Neural progenitor cell (in vitro differentiated cells): ENCODE data around the gene PLTP. TPM values are rescaled to one million over a fixed set of nuclear protein-coding genes. Genes with fewer than 3 reads are reported as not detected.

ENCODE experiments used
- DNase-seq: peaks from one replicate; pipeline ENCODE4 v3.0.0-alpha.2; 2016; ENCODE audit warnings: low spot score
- H2AFZ ChIP-seq: fragments of 200-600 bp; sonication (generic); replicated peaks from 2 replicates; pipeline ENCODE4 v1.6.1; 2016; ENCODE audit warnings: antibody characterized with exemption
- H3F3A ChIP-seq: fragments of 200-600 bp; sonication (generic); 2 replicates; pipeline ENCODE4 v1.6.1; 2016; ENCODE audit warnings: antibody characterized with exemption, low read depth
- H3K27ac ChIP-seq: fragments of 200-600 bp; sonication (generic); 2 replicates; pipeline ENCODE4 v1.5.1; 2016; ENCODE audit warnings: mild to moderate bottlenecking
- H3K27me3 ChIP-seq: fragments of 200-600 bp; sonication (generic); 2 replicates; pipeline ENCODE4 v1.6.1; 2016; ENCODE audit warnings: mild to moderate bottlenecking, moderate library complexity
- H3K36me3 ChIP-seq: fragments of 200-600 bp; sonication (generic); 2 replicates; pipeline ENCODE4 v1.5.1; 2016
- H3K4me1 ChIP-seq: fragments of 200-600 bp; sonication (generic); 2 replicates; pipeline ENCODE4 v1.6.1; 2016; ENCODE audit warnings: mixed run types
- H3K4me2 ChIP-seq: fragments of 200-600 bp; sonication (generic); 2 replicates; pipeline ENCODE4 v1.6.1; 2016
- H3K4me3 ChIP-seq: fragments of 200-600 bp; sonication (generic); 2 replicates; pipeline ENCODE4 v1.5.1; 2016
- H3K79me2 ChIP-seq: fragments of 200-600 bp; sonication (generic); 2 replicates; pipeline ENCODE4 v1.6.1; 2016; ENCODE audit warnings: low read depth
- H3K9ac ChIP-seq: fragments of 200-600 bp; sonication (generic); 2 replicates; pipeline ENCODE4 v1.6.1; 2016
- H3K9me3 ChIP-seq: fragments of 200-600 bp; sonication (generic); 2 replicates; pipeline ENCODE4 v1.5.1; 2016; ENCODE audit warnings: low read depth
- H4K20me1 ChIP-seq: fragments of 200-600 bp; sonication (generic); 2 replicates; pipeline ENCODE4 v1.6.1; 2016; ENCODE audit warnings: low read depth
- H3K27ac Mint-ChIP-seq: 3 replicates; pipeline ENCODE4 v1.8.0; 2021; ENCODE audit warnings: mixed read lengths
- H3K27me3 Mint-ChIP-seq: 2 replicates; pipeline ENCODE4 v1.8.0; 2022; ENCODE audit warnings: low read depth, mild to moderate bottlenecking, inconsistent platforms, moderate library complexity, mixed read lengths; ENCODE audit not compliant: insufficient read depth
- H3K36me3 Mint-ChIP-seq: 3 replicates; pipeline ENCODE4 v1.8.0; 2021; ENCODE audit warnings: mixed read lengths
- H3K4me1 Mint-ChIP-seq: 3 replicates; pipeline ENCODE4 v1.8.0; 2021; ENCODE audit warnings: mixed read lengths
- H3K4me3 Mint-ChIP-seq: 3 replicates; pipeline ENCODE4 v1.8.0; 2021; ENCODE audit warnings: mild to moderate bottlenecking, moderate library complexity, mixed read lengths
- H3K9me3 Mint-ChIP-seq: 3 replicates; pipeline ENCODE4 v1.8.0; 2020; ENCODE audit warnings: mixed read lengths
- CTCF ChIP-seq: fragments of 200-600 bp; sonication (generic); IDR thresholded peaks from 2 replicates; pipeline ENCODE4 v1.5.1; 2017; ENCODE audit warnings: antibody characterized with exemption, mild to moderate bottlenecking
- EZH2 ChIP-seq: fragments of 200-600 bp; sonication (generic); IDR thresholded peaks from 2 replicates; pipeline ENCODE4 v1.6.1; 2017; ENCODE audit warnings: antibody characterized with exemption, mild to moderate bottlenecking, moderate library complexity
- EZH2phosphoT487 ChIP-seq: fragments of 200-600 bp; sonication (generic); IDR thresholded peaks from 2 replicates; pipeline ENCODE4 v1.6.1; 2017; ENCODE audit warnings: antibody characterized with exemption
- total RNA-seq: library from RNA; depleted of rRNA; stranded (reverse); fragments of >200 nt; gene quantifications from 2 replicates; pipeline ENCODE4 v1.2.3, GENCODE V29; 2015; ENCODE audit warnings: low replicate concordance

Gene PLTP
- total RNA-seq, 1 donor from 2014 or later: 22.3 TPM

GRCh38 chr20:45927071-45927878, 15.3 kb upstream of the PLTP start:
- no peak overlapping the region for H3K9ac ChIP-seq
- H3K27me3 Mint-ChIP-seq: peaks cover 12% of the 10 kb centered on the region
- no peaks in the 10 kb centered on the region for H4K20me1 ChIP-seq
- no peaks in the 10 kb centered on the region for H3K27me3 ChIP-seq
- no peak overlapping the region for H3K27ac Mint-ChIP-seq
- H3K36me3 ChIP-seq: no peaks in the 10 kb centered on the region
- H3K4me3 ChIP-seq: no peak overlapping the region
- no peaks in the 10 kb centered on the region for H3K9me3 Mint-ChIP-seq
- no peak for DNase-seq
- peaks cover 13% of the 10 kb centered on the region for H3K4me1 ChIP-seq
- peaks cover 3% of the 10 kb centered on the region for H3K79me2 ChIP-seq
- H3K27ac ChIP-seq: peak overlapping the region; percentile 61
- H3K4me2 ChIP-seq: no peak overlapping the region
- TF ChIP-seq EZH2phosphoT487 (no peak), CTCF (no peak), EZH2 (no peak)
- peaks cover 30% of the 10 kb centered on the region for H3F3A ChIP-seq
- H3K36me3 Mint-ChIP-seq: no peaks in the 10 kb centered on the region
- H3K4me1 Mint-ChIP-seq: peaks cover 19% of the 10 kb centered on the region
- no peak overlapping the region for H2AFZ ChIP-seq
- H3K4me3 Mint-ChIP-seq: no peak overlapping the region
- H3K9me3 ChIP-seq: no peaks in the 10 kb centered on the region

GRCh38 chr20:45926731-45927070, 14.7 kb upstream of the PLTP start:
- no peak for DNase-seq
- H3K4me3 Mint-ChIP-seq: no peak overlapping the region

GRCh38 chr20:45925821-45926506, 14.0 kb upstream of the PLTP start:
- H3K36me3 Mint-ChIP-seq: no peaks in the 10 kb centered on the region
- Histone ChIP-seq H3F3A (peaks cover 26% of the 10 kb centered on the region), H4K20me1 (no peaks in the 10 kb centered on the region), H2AFZ (no peak overlapping the region), H3K79me2 (no peaks in the 10 kb centered on the region), H3K9me3 (no peaks in the 10 kb centered on the region), H3K9ac (no peak overlapping the region), H3K4me3 (no peak overlapping the region), H3K4me2 (peak overlapping the region; percentile 38), H3K4me1 (peaks cover 13% of the 10 kb centered on the region), H3K36me3 (no peaks in the 10 kb centered on the region), H3K27me3 (no peaks in the 10 kb centered on the region), H3K27ac (peak overlapping the region; percentile 58)
- H3K27me3 Mint-ChIP-seq: peaks cover 12% of the 10 kb centered on the region
- H3K4me3 Mint-ChIP-seq: no peak overlapping the region
- no peak overlapping the region for H3K27ac Mint-ChIP-seq
- H3K9me3 Mint-ChIP-seq: no peaks in the 10 kb centered on the region
- no peak for TF ChIP-seq EZH2
- TF ChIP-seq CTCF: no peak
- no peak for TF ChIP-seq EZH2phosphoT487
- DNase-seq: peak; percentile 42
- H3K4me1 Mint-ChIP-seq: peaks cover 23% of the 10 kb centered on the region

More at GRCh38 chr20:45926731-45927070, 14.7 kb upstream of the PLTP start:
- Histone ChIP-seq H3K9me3 (no peaks in the 10 kb centered on the region), H3K4me3 (no peak overlapping the region), H3K79me2 (no peaks in the 10 kb centered on the region), H3K27me3 (no peaks in the 10 kb centered on the region), H3K9ac (no peak overlapping the region), H3K4me2 (no peak overlapping the region), H3K27ac (peak overlapping the region; percentile 61), H3K4me1 (peaks cover 13% of the 10 kb centered on the region), H3K36me3 (no peaks in the 10 kb centered on the region), H2AFZ (no peak overlapping the region), H4K20me1 (no peaks in the 10 kb centered on the region), H3F3A (peaks cover 30% of the 10 kb centered on the region)
- no peak for TF ChIP-seq EZH2phosphoT487
- no peak for TF ChIP-seq CTCF
- no peak for TF ChIP-seq EZH2
- peaks cover 12% of the 10 kb centered on the region for H3K27me3 Mint-ChIP-seq
- peaks cover 18% of the 10 kb centered on the region for H3K4me1 Mint-ChIP-seq
- H3K27ac Mint-ChIP-seq: no peak overlapping the region
- no peaks in the 10 kb centered on the region for H3K9me3 Mint-ChIP-seq
- H3K36me3 Mint-ChIP-seq: no peaks in the 10 kb centered on the region
